VCaP (cell line): ENCODE measurements around the gene OVOL2.
A peak's percentile ranks its signal among the peaks of the same experiment; 100 is the strongest.

Experiments used
- H3K27ac ChIP-seq: fragments of 450-650 bp; 2 replicates; pipeline ENCODE4 v1.5.1; 2017
- CTCF ChIP-seq: fragments of 450-650 bp; conservative IDR thresholded peaks from 2 replicates; pipeline ENCODE4 v1.5.1; 2017; ENCODE audit warnings: mild to moderate bottlenecking, moderate library complexity

Gene OVOL2

GRCh38 chr20:17990278-17990972, 67.3 kb downstream of the OVOL2 start:
- H3K27ac ChIP-seq = peak overlapping the region; percentile 97
- no peak for TF ChIP-seq CTCF

- no peak for TF ChIP-seq CTCF
- peak overlapping the region; percentile 97 for H3K27ac ChIP-seq
Observed at GRCh38 chr20:17987988-17988387, 69.7 kb downstream of the OVOL2 start.

GRCh38 chr20:17985388-17986018, 72.2 kb downstream of the OVOL2 start:
- no peak for TF ChIP-seq CTCF
- no peak overlapping the region for H3K27ac ChIP-seq

- no peak for TF ChIP-seq CTCF
- no peak overlapping the region for H3K27ac ChIP-seq
Observed at GRCh38 chr20:17976305-17976704, 81.4 kb downstream of the OVOL2 start.
